GM18511 (cell line): Measurements from ENCODE around the gene PGM1.

Source experiments
- ATAC-seq: cut with Tn5 transposase; IDR thresholded peaks from one replicate; pipeline ENCODE4 v1.9.1; 2021; ENCODE audit warnings: mild to moderate bottlenecking, moderate library complexity; ENCODE audit not compliant: unreplicated experiment

PGM1 gene

DNA sequence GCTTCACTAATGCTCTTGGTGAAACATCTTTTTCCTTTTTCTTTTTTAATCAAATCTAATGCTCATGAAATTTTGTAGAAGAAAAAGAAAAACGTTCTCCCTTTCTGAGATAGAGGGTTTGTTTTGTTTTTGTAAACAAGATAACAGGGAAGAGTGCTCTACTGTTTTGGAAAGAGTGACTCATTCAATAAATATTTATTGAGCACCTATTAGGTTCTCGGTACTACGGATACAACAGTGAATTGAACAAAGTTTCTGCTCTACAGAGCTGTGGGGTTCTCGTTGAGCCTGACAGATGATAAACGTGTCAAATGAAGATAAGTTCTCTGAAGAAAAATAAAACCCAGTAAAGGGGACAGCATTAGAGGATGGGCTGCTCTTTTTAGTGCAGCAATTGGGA, 7.0 kb downstream of the PGM1 start:
- ATAC-seq = no peak

- ATAC-seq = no peak
Observed at GRCh38 chr1:63601061-63601460, 7.8 kb downstream of the PGM1 start.

- no peak for ATAC-seq
Observed at GRCh38 chr1:63601463-63601862, 8.3 kb downstream of the PGM1 start.

DNA sequence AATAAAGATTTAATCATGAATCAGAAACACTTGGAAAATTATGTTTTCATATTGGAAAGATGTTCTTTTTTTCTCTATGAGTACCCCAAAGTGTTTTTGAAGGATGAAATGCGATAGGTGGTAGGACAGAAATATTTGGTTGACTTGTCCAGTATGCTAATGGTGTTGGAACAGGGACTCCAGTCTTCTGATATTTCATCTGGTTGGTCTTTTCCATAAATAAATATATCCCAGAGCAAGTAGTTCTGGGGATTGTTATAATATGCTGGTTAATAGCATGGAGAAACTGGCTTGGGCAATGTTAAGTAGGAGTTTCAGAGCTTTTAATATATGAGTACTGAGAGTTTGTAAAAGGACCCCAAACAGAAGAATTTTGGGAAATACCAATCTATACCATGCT, 8.7 kb downstream of the PGM1 start:
- ATAC-seq = no peak

DNA sequence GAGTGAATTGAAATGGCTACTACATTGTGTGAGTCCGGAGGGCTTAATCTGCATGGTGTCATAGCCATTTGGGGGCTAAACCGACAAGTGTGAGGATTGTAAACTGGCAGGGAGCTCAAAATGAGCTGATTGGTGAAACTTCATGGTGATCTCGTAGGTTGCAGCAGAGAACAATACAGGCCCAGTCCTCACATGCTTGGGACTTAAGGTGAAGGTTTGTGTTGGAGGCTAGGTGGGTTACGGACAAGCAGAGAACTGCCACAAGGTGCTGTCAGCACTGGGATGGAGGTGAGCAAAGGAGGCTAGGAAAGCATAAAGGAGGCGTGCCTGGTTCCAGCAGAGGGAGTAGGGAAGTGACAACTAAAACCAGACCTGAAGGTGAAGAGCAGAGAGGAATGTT, 9.4 kb downstream of the PGM1 start:
- ATAC-seq = no peak

GRCh38 chr1:63603810-63604209, 10.6 kb downstream of the PGM1 start:
- no peak for ATAC-seq

- no peak for ATAC-seq
Observed at GRCh38 chr1:63607322-63607721, 14.1 kb downstream of the PGM1 start.

- no peak for ATAC-seq
Observed at GRCh38 chr1:63611231-63611630, 18.0 kb downstream of the PGM1 start.

DNA sequence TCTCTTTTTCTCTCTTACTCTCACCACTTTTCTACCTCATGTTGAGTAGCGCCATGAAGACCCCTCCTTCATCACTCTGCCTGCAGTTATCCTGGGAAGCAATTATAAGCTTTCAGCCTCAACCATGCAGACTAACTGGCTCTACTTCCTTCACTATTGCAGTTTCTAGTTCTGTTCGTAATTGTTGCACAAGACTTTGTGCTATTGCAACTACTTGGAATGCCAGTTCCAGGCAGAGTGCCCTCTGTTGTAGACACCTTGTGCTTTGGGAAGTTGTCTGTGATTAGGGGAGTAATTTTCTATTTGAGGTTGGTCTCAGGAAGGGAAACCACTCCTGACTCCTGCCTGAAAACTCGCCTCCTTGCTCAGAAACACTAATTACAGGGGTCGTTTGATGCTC, 19.4 kb downstream of the PGM1 start:
- ATAC-seq = no peak

DNA sequence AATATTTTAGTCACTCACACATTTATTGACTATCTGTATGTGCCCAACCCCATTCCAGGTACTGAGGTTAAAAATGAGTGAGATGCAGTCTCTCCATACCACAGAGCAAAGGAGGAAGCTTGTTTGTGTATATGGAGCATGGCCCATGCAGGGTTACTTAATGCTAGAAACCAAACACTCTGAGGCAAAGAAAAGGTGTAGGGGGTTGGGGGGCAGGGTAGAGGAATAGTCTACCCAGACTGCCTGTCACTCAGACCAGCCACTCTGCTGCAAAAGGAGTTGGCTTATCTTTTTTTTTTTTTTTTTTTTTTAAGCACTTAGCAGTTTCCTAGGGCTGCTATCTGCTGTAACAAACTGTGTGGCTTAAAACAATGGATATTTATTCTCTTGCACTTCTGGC, 19.8 kb downstream of the PGM1 start:
- no peak for ATAC-seq

DNA sequence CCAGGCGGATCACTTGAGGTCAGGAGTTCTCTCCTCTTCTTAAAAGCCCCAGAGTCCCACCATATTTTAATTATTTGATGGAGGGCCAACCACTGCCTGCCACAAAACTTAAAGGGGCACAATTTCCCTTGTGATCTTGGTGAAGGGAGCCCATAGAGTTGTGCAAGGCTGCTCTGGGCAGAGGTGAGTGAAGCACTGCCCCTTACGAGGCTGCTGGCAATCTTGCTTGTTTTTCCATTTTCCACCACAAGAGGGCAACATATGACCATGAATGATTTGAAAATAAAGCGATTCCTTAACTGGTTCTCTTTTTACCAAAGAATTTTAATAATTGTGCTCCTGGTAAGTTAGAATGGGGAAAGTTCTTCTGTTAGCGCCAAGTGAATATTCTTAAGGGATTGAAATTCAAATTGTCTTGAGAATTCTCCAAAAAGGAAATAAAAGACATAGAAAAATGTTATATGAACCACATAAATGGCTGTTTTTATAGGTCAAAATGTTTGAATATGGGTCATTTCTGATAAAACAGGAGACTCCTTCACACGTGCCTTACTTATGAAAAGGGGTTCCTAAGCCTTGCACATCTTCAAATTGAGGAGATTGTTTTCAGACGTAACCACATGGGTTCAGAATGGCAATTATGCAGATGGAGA, 22.7 kb downstream of the PGM1 start:
- peak; percentile 65 for ATAC-seq

DNA sequence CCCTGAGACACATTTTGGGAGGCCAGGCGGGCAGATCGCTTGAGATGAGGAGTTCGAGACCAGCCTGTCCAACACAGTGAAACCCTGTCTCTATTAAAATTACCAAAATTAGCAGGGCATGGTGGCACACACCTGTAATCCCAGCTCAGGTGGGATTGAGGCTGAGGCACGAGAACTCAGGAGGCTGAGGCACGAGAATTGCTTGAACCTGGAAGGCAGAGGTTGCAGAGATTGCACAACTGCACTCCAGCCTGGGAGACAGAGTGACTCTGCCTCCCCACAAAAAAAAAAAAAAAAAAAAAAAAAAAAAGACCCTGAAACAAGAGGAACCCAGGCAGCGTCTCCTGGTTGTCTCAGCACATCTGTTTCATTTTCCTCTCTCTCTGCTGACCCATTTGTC, 24.2 kb downstream of the PGM1 start:
- no peak for ATAC-seq

DNA sequence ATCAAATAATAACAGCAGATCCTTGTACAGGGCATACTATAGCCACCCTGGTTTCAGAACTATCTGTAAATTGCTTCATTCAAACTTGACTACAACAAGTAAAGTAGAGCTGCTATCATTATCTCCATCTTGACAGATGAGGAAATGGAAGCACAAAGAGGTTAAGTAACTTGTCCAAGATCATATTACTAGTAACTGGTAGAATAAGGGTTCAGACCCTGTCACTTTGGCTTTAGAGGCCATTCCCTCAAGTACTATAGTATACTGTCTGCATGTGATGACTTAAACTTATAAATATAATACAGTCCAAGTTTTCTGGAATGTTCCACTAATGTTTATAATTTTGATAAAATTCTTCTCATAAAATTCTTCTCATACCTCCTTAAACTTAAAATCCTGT, 24.8 kb downstream of the PGM1 start:
- no peak for ATAC-seq

- no peak for ATAC-seq
Observed at GRCh38 chr1:63619558-63619957, 26.3 kb downstream of the PGM1 start.

DNA sequence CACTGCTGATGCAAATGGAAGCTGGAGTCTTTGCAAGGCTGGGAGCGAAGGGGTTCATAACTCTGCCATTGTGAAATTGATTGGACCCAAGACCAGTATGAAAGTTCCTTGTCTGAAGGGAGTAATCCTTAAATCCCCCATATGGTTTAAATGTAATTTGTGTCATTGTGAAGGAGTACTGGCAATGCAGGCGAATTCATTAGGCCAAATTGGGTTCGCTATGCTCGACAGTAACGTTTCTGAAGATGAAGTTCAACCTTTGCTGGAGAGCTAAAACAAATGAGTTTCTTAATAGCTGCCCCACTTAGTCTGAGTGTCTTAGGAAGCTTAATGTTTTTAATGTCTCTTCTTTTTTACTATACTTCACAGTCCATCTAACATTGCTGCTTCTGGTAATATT, 27.5 kb downstream of the PGM1 start:
- ATAC-seq = no peak

DNA sequence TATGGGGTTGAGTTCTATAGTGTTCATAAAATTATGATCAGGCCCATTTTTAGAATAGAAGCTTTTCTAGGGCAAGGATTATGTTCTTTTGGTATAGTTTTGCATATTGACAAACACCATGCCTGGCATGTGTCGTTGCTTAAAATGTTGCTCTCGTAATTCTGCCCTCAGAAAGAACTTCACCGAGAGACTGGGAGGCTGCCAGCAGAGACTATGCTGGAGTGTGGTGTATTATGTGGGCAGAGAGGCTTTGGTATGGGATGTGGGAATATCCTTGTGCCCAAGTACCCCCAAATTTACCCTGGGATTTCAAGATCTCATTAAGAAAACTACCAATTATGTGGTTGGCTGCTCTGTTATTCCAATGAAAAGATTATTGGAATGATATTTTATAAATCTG, 27.9 kb downstream of the PGM1 start:
- no peak for ATAC-seq

- ATAC-seq = no peak
Observed at GRCh38 chr1:63621698-63622097, 28.5 kb downstream of the PGM1 start.

- ATAC-seq = peak; percentile 68
Observed at GRCh38 chr1:63622849-63623566, 29.8 kb downstream of the PGM1 start.

- ATAC-seq = no peak
Observed at GRCh38 chr1:63623952-63624351, 30.7 kb downstream of the PGM1 start.

GRCh38 chr1:63624911-63625310, 31.7 kb downstream of the PGM1 start:
- no peak for ATAC-seq

- ATAC-seq = no peak
Observed at GRCh38 chr1:63626222-63626621, 33.0 kb downstream of the PGM1 start.

- ATAC-seq = no peak
Observed at GRCh38 chr1:63628607-63629006, 35.4 kb downstream of the PGM1 start.

DNA sequence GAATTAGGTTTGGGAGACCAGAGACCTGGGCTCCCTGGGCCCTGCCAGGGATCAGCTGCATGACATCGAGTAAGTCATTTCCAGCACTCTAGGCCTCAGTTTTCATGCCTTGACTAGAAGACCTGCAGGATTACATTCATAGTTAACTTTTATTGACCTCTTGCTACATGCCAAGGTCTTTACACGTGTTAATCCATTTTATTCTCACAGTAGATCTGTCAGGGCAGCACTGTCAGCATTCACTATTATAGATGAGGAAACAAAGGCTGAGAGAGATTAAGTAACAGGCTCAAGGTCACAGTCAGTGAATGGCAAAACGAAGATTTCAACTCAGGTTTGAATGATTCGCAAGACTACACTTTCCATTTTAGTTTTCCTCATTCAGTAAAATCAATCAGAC, 37.0 kb downstream of the PGM1 start:
- ATAC-seq = no peak
